Astrocyte of the spinal cord (primary cell): ENCODE measurements around the gene KCTD18.

Source experiments
- DNase-seq: peaks from one replicate; pipeline ENCODE4 v3.0.0; 2011; ENCODE audit warnings: low read depth, low spot score
- H3K4me3 ChIP-seq: 2 replicates; pipeline ENCODE4 v1.5.1; 2011; ENCODE audit warnings: low read depth, mild to moderate bottlenecking, low read length, moderate library complexity
- CTCF ChIP-seq: IDR thresholded peaks from 2 replicates; pipeline ENCODE4 v1.5.1; 2012; ENCODE audit warnings: low read depth, mild to moderate bottlenecking, low read length, inconsistent platforms
- in situ Hi-C: cut with HindIII; loops from 2 replicates; pipeline ENCODE4 v1.10.0; 2017; ENCODE audit warnings: low sequenced_read_pairs

The KCTD18 gene

GRCh38 chr2:200509612-200510433 lies at the start of gene KCTD18:
Gene KCTD18, minus strand, starts transcription at chr2:200510068. Its CDS starts 3,052 bp downstream, at chr2:200507016.
- peak; percentile 88 for DNase-seq
- H3K4me3 ChIP-seq, result peak within 1 kb of the TSS; percentile 73
- in situ Hi-C loops, result no loop called here
- peak; percentile 76 for TF ChIP-seq CTCF

- H3K4me3 ChIP-seq, result no peak overlapping the region
- in situ Hi-C loops, result no loop called here
- TF ChIP-seq CTCF, result no peak
- no peak for DNase-seq
Observed at GRCh38 chr2:200540793-200541192, 30.9 kb upstream of the KCTD18 start.

- in situ Hi-C loops, result no loop called here
- no peak overlapping the region for H3K4me3 ChIP-seq
- DNase-seq, result no peak
- TF ChIP-seq CTCF, result no peak
Observed at GRCh38 chr2:200538139-200538538, 28.3 kb upstream of the KCTD18 start.

- no peak for TF ChIP-seq CTCF
- in situ Hi-C loops, result no loop called here
- DNase-seq, result no peak
- H3K4me3 ChIP-seq, result no peak overlapping the region
Observed at GRCh38 chr2:200534572-200534971, 24.7 kb upstream of the KCTD18 start.

GRCh38 chr2:200533754-200534153 lies 23.9 kb upstream of the KCTD18 start:
- DNase-seq, result no peak
- H3K4me3 ChIP-seq, result no peak overlapping the region
- in situ Hi-C loops, result no loop called here
- no peak for TF ChIP-seq CTCF

GRCh38 chr2:200528228-200528627 lies 18.4 kb upstream of the KCTD18 start:
- DNase-seq, result no peak
- in situ Hi-C loops, result no loop called here
- TF ChIP-seq CTCF, result no peak
- no peak overlapping the region for H3K4me3 ChIP-seq
